Endothelial cell of umbilical vein (primary cell): ENCODE measurements around the gene C3orf70. TPM values are rescaled to one million over a fixed set of nuclear protein-coding genes. Genes with fewer than 3 reads are reported as not detected.
"Not testable (repeated sequence)": the region's sequence is repeated elsewhere in the genome, so short reads cannot be mapped to it uniquely, and the experiment has no call there.

ENCODE experiments used
- BruUV-seq: library from RNA; stranded (reverse); fragments of 400-500 nt; replicated peaks from 2 replicates; lab custom pipeline; 2021; lab: Mats Ljungman, UMichigan
- CTCF ChIA-PET: fragments of 300-600, 350-600 bp; sonication (Branson Sonifier 250); formaldehyde crosslinking; loops from one replicate; lab custom pipeline; 2021; ENCODE audit warnings: antibody characterized with exemption, inconsistent platforms; lab: Charles Lee
- POLR2A ChIA-PET: fragments of 300-600, 350-600 bp; sonication (Branson Sonifier 250); formaldehyde crosslinking; loops from one replicate; lab custom pipeline; 2021; ENCODE audit warnings: antibody characterized with exemption, inconsistent platforms; lab: Charles Lee
- DNase-seq: peaks from one replicate; pipeline ENCODE4 v3.0.0-alpha.2; 2011; ENCODE audit warnings: low read depth, low spot score
- FAIRE-seq: peaks from 2 replicates; lab custom pipeline; 2011; peaks lifted over from hg19 to GRCh38; lab: Jason Lieb, UNC
- H2AFZ ChIP-seq: 2 replicates; pipeline ENCODE4 v1.6.0; 2012; ENCODE audit warnings: low read depth, low read length, control low read depth, inconsistent platforms
- H3K27ac ChIP-seq: 2 replicates; pipeline ENCODE4 v1.5.1; 2011; ENCODE audit warnings: low read depth, mild to moderate bottlenecking, control low read depth, low read length, moderate library complexity; ENCODE audit not compliant: insufficient read depth
- H3K27me3 ChIP-seq, 2 experiments: 2 replicates each; pipeline versions ENCODE4 v1.6.0 to v1.6.1; 2011; ENCODE audit warnings: low read length in 2 of 2, mixed read lengths in 1 of 2; ENCODE audit not compliant: control insufficient read depth in 2 of 2, insufficient read depth in 2 of 2
- H3K36me3 ChIP-seq, 2 experiments: 2 replicates in 1 of 2; 3 replicates in 1 of 2; pipeline ENCODE4 v1.5.1; 2011; ENCODE audit warnings: low read length in 2 of 2, mild to moderate bottlenecking in 1 of 2, moderate library complexity in 1 of 2; ENCODE audit not compliant: control insufficient read depth in 2 of 2, insufficient read depth in 2 of 2; ENCODE audit errors: extremely low read depth in 1 of 2
- H3K4me1 ChIP-seq: 3 replicates; pipeline ENCODE4 v1.5.1; 2011; ENCODE audit warnings: mild to moderate bottlenecking, low read length; ENCODE audit not compliant: control insufficient read depth, insufficient read depth; ENCODE audit errors: extremely low read depth
- H3K4me2 ChIP-seq: 2 replicates; pipeline ENCODE4 v1.6.1; 2011; ENCODE audit warnings: low read length, control low read depth, mixed read lengths; ENCODE audit not compliant: insufficient read depth
- H3K4me3 ChIP-seq, 3 experiments: fragments of 200-600 bp in 1 of 3; sonication (generic), shearing (Covaris generic) in 1 of 3; replicated peaks in 1 of 3; 2 replicates each; pipeline ENCODE4 v1.5.1; 2011 to 2016; ENCODE audit warnings: control low read depth in 3 of 3, low read length in 3 of 3, mild to moderate bottlenecking in 2 of 3, inconsistent platforms in 1 of 3, low read depth in 1 of 3, moderate library complexity in 1 of 3; ENCODE audit not compliant: insufficient read depth in 1 of 3
- H3K79me2 ChIP-seq: 2 replicates; pipeline ENCODE4 v1.6.0; 2012; ENCODE audit warnings: low read length, inconsistent platforms; ENCODE audit not compliant: control insufficient read depth, insufficient read depth
- H3K9ac ChIP-seq: replicated peaks from 2 replicates; pipeline ENCODE3; 2011; ENCODE audit warnings: low read length, control low read depth; ENCODE audit not compliant: insufficient read depth; ENCODE audit errors: extremely low read depth
- H3K9me1 ChIP-seq: replicated peaks from 3 replicates; pipeline ENCODE4 v1.6.0; 2011; ENCODE audit warnings: mild to moderate bottlenecking, low read length; ENCODE audit not compliant: control insufficient read depth, insufficient read depth; ENCODE audit errors: extremely low read depth
- H3K9me3 ChIP-seq: replicated peaks from 2 replicates; pipeline ENCODE4 v1.5.1; 2012; ENCODE audit warnings: low read length, inconsistent platforms; ENCODE audit not compliant: control insufficient read depth, insufficient read depth
- H4K20me1 ChIP-seq: replicated peaks from 2 replicates; pipeline ENCODE3; 2011; ENCODE audit warnings: mild to moderate bottlenecking, low read length; ENCODE audit not compliant: control insufficient read depth, insufficient read depth; ENCODE audit errors: extremely low read depth
- EZH2 ChIP-seq: IDR thresholded peaks from 2 replicates; pipeline ENCODE4 v1.6.1; 2012; ENCODE audit warnings: borderline replicate concordance, low read depth, mild to moderate bottlenecking, moderate library complexity, low read length, inconsistent platforms; ENCODE audit not compliant: severe bottlenecking
- JUN ChIP-seq: IDR thresholded peaks from 2 replicates; pipeline ENCODE4 v1.6.1; 2011; ENCODE audit warnings: borderline replicate concordance, low read depth; ENCODE audit not compliant: insufficient read length, insufficient read depth
- POLR2A ChIP-seq: IDR thresholded peaks from 2 replicates; pipeline ENCODE4 v1.6.1; 2012; ENCODE audit warnings: low read depth, mild to moderate bottlenecking, control low read depth, low read length
- POLR2AphosphoS5 ChIP-seq: IDR thresholded peaks from 2 replicates; pipeline ENCODE4 v1.6.1; 2012; ENCODE audit warnings: low read depth, mild to moderate bottlenecking, control low read depth, low read length, moderate library complexity; ENCODE audit not compliant: insufficient read depth
- dilution Hi-C: fragments of 300-500 bp; cut with MboI; formaldehyde crosslinking; loops from one replicate; pipeline ENCODE4 v1.15.0; 2019; ENCODE audit warnings: low sequenced_read_pairs; ENCODE audit not compliant: extremely low pct_ligation_motif_present
- intact Hi-C: fragments of 100-400 bp; cut with micrococcal nuclease; formaldehyde crosslinking; loops from one replicate; pipeline ENCODE4 v1.10.0; 2022
- polyA plus RNA-seq, 4 experiments: library from polyadenylated mRNA; depleted of rRNA in 3 of 4; stranded (reverse) in 3 of 4; unstranded in 1 of 4; fragments of >200 nt; gene quantifications; 2 replicates each; pipeline versions ENCODE4 v1.2.1 to v1.2.3, GENCODE V29; 2011 to 2012; ENCODE audit warnings: missing spikeins in 1 of 4
- total RNA-seq: library from RNA; stranded (reverse); gene quantifications from 2 replicates; pipeline ENCODE4 v1.2.3, GENCODE V29; 2021
- TF ChIP-seq, protein P1 (sequence below): IDR thresholded peaks from 2 replicates; pipeline ENCODE4 v1.6.1; 2011; ENCODE audit not compliant: insufficient read depth, insufficient read length
- TF ChIP-seq, protein P2 (sequence below), 2 donors: IDR thresholded peaks; 1 replicate in 1 of 2; 2 replicates in 1 of 2; pipeline ENCODE4 v1.5.1; 2011; ENCODE audit warnings: low read length in 2 of 2, mild to moderate bottlenecking in 2 of 2, moderate library complexity in 2 of 2, control low read depth in 1 of 2, inconsistent platforms in 1 of 2, low read depth in 1 of 2; ENCODE audit not compliant: insufficient read depth in 1 of 2; ENCODE audit errors: extremely low read depth in 1 of 2

The C3orf70 gene
- total and polyA plus RNA-seq, 2 donors (not counting 3 experiments of a cell fraction or from before 2014, with no cell fraction given), result 0.08 to 0.20 TPM

DNA sequence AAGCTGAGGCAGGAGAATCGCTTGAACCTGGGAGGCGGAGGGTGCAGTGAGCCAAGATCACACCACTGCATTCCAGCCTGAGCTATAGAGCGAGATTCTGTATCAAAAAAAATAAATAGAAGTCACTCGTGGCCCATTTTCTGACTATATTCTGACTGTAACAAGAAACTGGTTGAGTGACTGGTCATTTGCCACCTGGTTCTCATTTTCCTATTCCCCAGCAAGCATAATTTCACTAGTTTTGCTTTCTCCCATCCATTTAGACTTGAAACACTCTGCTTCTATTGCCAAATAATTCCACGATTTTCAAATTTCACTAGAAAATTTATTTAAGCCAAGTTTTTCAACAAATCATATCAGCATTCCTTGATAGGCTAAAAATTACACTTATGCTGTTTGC, 40.7 kb downstream of the C3orf70 start:
- no peak overlapping the region for H3K4me3 ChIP-seq
- DNase-seq, result no peak
- no peaks in the 10 kb centered on the region for H3K79me2 ChIP-seq
- H3K36me3 ChIP-seq, result no peaks in the 10 kb centered on the region
- POLR2A ChIA-PET, result no interaction called here
- TF ChIP-seq, protein P1, sequence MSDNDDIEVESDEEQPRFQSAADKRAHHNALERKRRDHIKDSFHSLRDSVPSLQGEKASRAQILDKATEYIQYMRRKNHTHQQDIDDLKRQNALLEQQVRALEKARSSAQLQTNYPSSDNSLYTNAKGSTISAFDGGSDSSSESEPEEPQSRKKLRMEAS, result no peak
- TF ChIP-seq POLR2AphosphoS5 (no peak), EZH2 (no peak), POLR2A (no peak), JUN (no peak)
- TF ChIP-seq, protein P2, sequence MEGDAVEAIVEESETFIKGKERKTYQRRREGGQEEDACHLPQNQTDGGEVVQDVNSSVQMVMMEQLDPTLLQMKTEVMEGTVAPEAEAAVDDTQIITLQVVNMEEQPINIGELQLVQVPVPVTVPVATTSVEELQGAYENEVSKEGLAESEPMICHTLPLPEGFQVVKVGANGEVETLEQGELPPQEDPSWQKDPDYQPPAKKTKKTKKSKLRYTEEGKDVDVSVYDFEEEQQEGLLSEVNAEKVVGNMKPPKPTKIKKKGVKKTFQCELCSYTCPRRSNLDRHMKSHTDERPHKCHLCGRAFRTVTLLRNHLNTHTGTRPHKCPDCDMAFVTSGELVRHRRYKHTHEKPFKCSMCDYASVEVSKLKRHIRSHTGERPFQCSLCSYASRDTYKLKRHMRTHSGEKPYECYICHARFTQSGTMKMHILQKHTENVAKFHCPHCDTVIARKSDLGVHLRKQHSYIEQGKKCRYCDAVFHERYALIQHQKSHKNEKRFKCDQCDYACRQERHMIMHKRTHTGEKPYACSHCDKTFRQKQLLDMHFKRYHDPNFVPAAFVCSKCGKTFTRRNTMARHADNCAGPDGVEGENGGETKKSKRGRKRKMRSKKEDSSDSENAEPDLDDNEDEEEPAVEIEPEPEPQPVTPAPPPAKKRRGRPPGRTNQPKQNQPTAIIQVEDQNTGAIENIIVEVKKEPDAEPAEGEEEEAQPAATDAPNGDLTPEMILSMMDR (IDR thresholded peaks at IDR 0.05; ENCODE audit: extremely low read depth in 1 of 2, insufficient read depth in 1 of 2, low read depth in 1 of 2, low read length in 2 of 2), result no peak
- no peak for FAIRE-seq
- intact Hi-C loops (no loop called here), dilution Hi-C loops (no loop called here)
- no TSS peak for BruUV-seq
- no peak overlapping the region for H2AFZ ChIP-seq
- H3K4me1 ChIP-seq, result no peaks in the 10 kb centered on the region
- CTCF ChIA-PET, result no interaction called here
- no peak overlapping the region for H3K4me2 ChIP-seq
- no peak overlapping the region for H3K9ac ChIP-seq
- no peaks in the 10 kb centered on the region for H3K9me1 ChIP-seq
- H3K27me3 ChIP-seq, result no peaks in the 10 kb centered on the region
- H3K9me3 ChIP-seq, result no peaks in the 10 kb centered on the region
- no peaks in the 10 kb centered on the region for H4K20me1 ChIP-seq
- H3K27ac ChIP-seq, result no peak overlapping the region

- dilution Hi-C loops, H3K9me3 ChIP-seq, H3K9ac ChIP-seq, POLR2A ChIA-PET, H3K27me3 ChIP-seq, intact Hi-C loops, H3K4me3 ChIP-seq, H3K4me2 ChIP-seq, H3K4me1 ChIP-seq, FAIRE-seq, H2AFZ ChIP-seq, H3K79me2 ChIP-seq, DNase-seq, H3K27ac ChIP-seq, H4K20me1 ChIP-seq, H3K36me3 ChIP-seq, H3K9me1 ChIP-seq, BruUV-seq: not testable (repeated sequence)
- CTCF ChIA-PET, result interaction anchor here (0.6 kb wide), 1 partner anchor 94 kb away, joined by 3 read pairs; no protein-coding TSS in a partner anchor
These were observed 43.8 kb downstream of the C3orf70 start for GRCh38 chr3:185109012-185109411.

GRCh38 chr3:185106256-185106890, 46.5 kb downstream of the C3orf70 start:
- CTCF ChIA-PET, result interaction anchor here (1.1 kb wide), 1 partner anchor 37 kb away, joined by 3 read pairs; no protein-coding TSS in a partner anchor
- H3K27ac ChIP-seq, H2AFZ ChIP-seq, H3K27me3 ChIP-seq, H3K9me1 ChIP-seq, H4K20me1 ChIP-seq, H3K79me2 ChIP-seq, H3K4me2 ChIP-seq, H3K9me3 ChIP-seq, H3K4me3 ChIP-seq, H3K4me1 ChIP-seq, DNase-seq, H3K36me3 ChIP-seq, H3K9ac ChIP-seq, FAIRE-seq, POLR2A ChIA-PET, intact Hi-C loops, dilution Hi-C loops, BruUV-seq: not testable (repeated sequence)
